A673 (cell line): ENCODE results near the gene LEPROT.

Experiments used
- CTCF ChIP-seq: fragments of 300-800, 200-600 bp; sonication (generic); conservative IDR thresholded peaks from 2 replicates; pipeline ENCODE4 v1.5.1; 2017; ENCODE audit warnings: low read depth, mild to moderate bottlenecking, antibody characterized with exemption, low read length, moderate library complexity, mixed read lengths
- EZH2 ChIP-seq: fragments of 200-600 bp; sonication (generic); IDR thresholded peaks from 2 replicates; pipeline ENCODE4 v1.6.1; 2017; ENCODE audit warnings: borderline replicate concordance, low read depth, mild to moderate bottlenecking, mixed read lengths, antibody characterized with exemption, low read length; ENCODE audit not compliant: poor library complexity, severe bottlenecking

- TF ChIP-seq CTCF (no peak), EZH2 (no peak)
These were observed 9.3 kb downstream of the LEPROT start for GRCh38 chr1:65429806-65430205.
